Panc1 (cell line): Measurements from ENCODE around the gene MED7. TPM values are rescaled to one million over a fixed set of nuclear protein-coding genes. Genes with fewer than 3 reads are reported as not detected.

Experiments used
- ATAC-seq: fragments of 200-7000 bp; cut with Tn5 transposase; 2 replicates; pipeline ENCODE4 v1.9.1; 2020; ENCODE audit warnings: mild to moderate bottlenecking, moderate library complexity
- BruUV-seq: library from RNA; stranded (reverse); fragments of 400-500 nt; replicated peaks from 2 replicates; lab custom pipeline; 2021; lab: Mats Ljungman, UMichigan
- CTCF ChIA-PET: fragments of 300-600 bp; sonication (Branson Sonifier 250); formaldehyde crosslinking; loops from one replicate; lab custom pipeline; 2022; ENCODE audit warnings: antibody characterized with exemption; lab: Charles Lee
- POLR2A ChIA-PET: fragments of 300-600 bp; sonication (Branson Sonifier 250); formaldehyde crosslinking; loops from one replicate; lab custom pipeline; 2022; ENCODE audit warnings: antibody characterized with exemption; lab: Charles Lee
- DNase-seq: peaks from one replicate; pipeline ENCODE4 v3.0.0-alpha.2; 2010; ENCODE audit warnings: low read depth, low spot score
- H3K27ac ChIP-seq: 2 replicates; pipeline ENCODE4 v1.5.1; 2011; ENCODE audit warnings: mild to moderate bottlenecking, low read length, inconsistent platforms
- H3K27me3 ChIP-seq: fragments of 200-500 bp; sonication (Bioruptor generic); 2 replicates; pipeline ENCODE4 v1.6.0; 2014; ENCODE audit warnings: low read length, inconsistent platforms; ENCODE audit not compliant: control insufficient read depth, insufficient read depth
- H3K36me3 ChIP-seq: fragments of 200-500 bp; sonication (Bioruptor generic); 2 replicates; pipeline ENCODE4 v1.5.1; 2014; ENCODE audit warnings: inconsistent platforms, mild to moderate bottlenecking, low read length, moderate library complexity; ENCODE audit not compliant: control insufficient read depth, insufficient read depth
- H3K4me1 ChIP-seq: 2 replicates; pipeline ENCODE4 v1.5.1; 2011; ENCODE audit warnings: inconsistent platforms, mild to moderate bottlenecking, low read length, moderate library complexity; ENCODE audit not compliant: control insufficient read depth, insufficient read depth
- H3K4me3 ChIP-seq, 2 experiments: 2 replicates each; pipeline ENCODE4 v1.5.1; 2011 to 2012; ENCODE audit warnings: low read depth in 2 of 2, low read length in 2 of 2, mild to moderate bottlenecking in 2 of 2, inconsistent platforms in 1 of 2, moderate library complexity in 1 of 2
- H3K9me3 ChIP-seq: fragments of 200-500 bp; sonication (Bioruptor generic); 2 replicates; pipeline ENCODE4 v1.5.1; 2014; ENCODE audit warnings: low read depth, mild to moderate bottlenecking, inconsistent platforms, low read length, moderate library complexity; ENCODE audit not compliant: control insufficient read depth, insufficient read depth
- CTCF ChIP-seq: fragments of 450-650 bp; IDR thresholded peaks from 2 replicates; pipeline ENCODE4 v1.5.1; 2017; ENCODE audit warnings: mild to moderate bottlenecking
- POLR2AphosphoS5 ChIP-seq: IDR thresholded peaks from 2 replicates; pipeline ENCODE4 v1.6.1; 2012; ENCODE audit warnings: mild to moderate bottlenecking, low read depth, low read length, moderate library complexity
- REST ChIP-seq, 2 experiments: IDR thresholded peaks; 2 replicates each; pipeline ENCODE4 v1.6.1; 2011 to 2012; ENCODE audit warnings: low read depth in 2 of 2, control low read depth in 1 of 2, low read length in 1 of 2, mild to moderate bottlenecking in 1 of 2, moderate library complexity in 1 of 2; ENCODE audit not compliant: insufficient read depth in 1 of 2
- SIN3A ChIP-seq: IDR thresholded peaks from 2 replicates; pipeline ENCODE4 v1.6.1; 2012; ENCODE audit warnings: low read depth, mild to moderate bottlenecking, low read length, moderate library complexity, borderline replicate concordance; ENCODE audit not compliant: insufficient read depth
- TCF7L2 ChIP-seq: IDR thresholded peaks from 2 replicates; pipeline ENCODE4 v1.6.1; 2011; ENCODE audit warnings: mild to moderate bottlenecking, low read depth, low read length, inconsistent platforms
- in situ Hi-C: cut with HindIII; loops from 2 replicates; pipeline ENCODE4 v1.10.0; 2016; ENCODE audit warnings: low sequenced_read_pairs, low pct_unique_long_range_greater_than_20kb
- intact Hi-C: fragments of 100-400 bp; cut with micrococcal nuclease; formaldehyde crosslinking; loops from one replicate; pipeline ENCODE4 v1.10.0; 2022; ENCODE audit not compliant: unreplicated experiment
- total RNA-seq: library from RNA; stranded (reverse); gene quantifications from one replicate; pipeline ENCODE4 v1.2.1, GENCODE V29; 2021; ENCODE audit not compliant: unreplicated experiment

The MED7 gene
- total RNA-seq, 1 experiment from 2014 or later: 9.9 TPM

DNA sequence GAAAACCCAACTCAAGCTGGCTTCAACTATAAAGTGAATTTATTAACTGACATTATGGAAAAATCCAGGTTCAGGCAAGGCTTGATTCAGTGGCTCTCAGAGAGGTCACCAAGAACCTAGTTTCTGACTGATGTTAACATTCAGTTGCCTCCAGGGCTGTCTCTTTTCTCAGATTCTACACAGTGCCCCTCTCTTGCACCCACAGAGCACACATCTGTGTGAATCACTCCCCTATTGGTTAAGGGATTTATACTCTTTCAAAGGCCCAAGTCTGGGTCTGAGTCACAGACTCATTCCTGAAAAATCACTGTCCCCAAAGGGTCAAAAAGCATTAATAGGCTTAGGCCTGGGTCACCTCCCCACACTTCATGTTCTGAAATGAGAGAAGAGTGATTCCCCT is 27.7 kb downstream of the MED7 start:
- Histone ChIP-seq H3K36me3 (no peaks in the 10 kb centered on the region), H3K9me3 (no peaks in the 10 kb centered on the region), H3K27me3 (no peaks in the 10 kb centered on the region), H3K4me3 (no peak overlapping the region), H3K4me1 (no peaks in the 10 kb centered on the region), H3K27ac (no peak overlapping the region)
- in situ Hi-C loops (no loop called here), intact Hi-C loops (no loop called here)
- BruUV-seq: no TSS peak
- ATAC-seq (no peak), DNase-seq (no peak)
- POLR2A ChIA-PET: no interaction called here
- TF ChIP-seq SIN3A (no peak), POLR2AphosphoS5 (no peak), REST (IDR thresholded peaks at IDR 0.05; ENCODE audit: insufficient read depth in 1 of 2, low read depth in 2 of 2, low read length in 1 of 2) (no peak), CTCF (no peak), TCF7L2 (no peak)
- CTCF ChIA-PET: no interaction called here

DNA sequence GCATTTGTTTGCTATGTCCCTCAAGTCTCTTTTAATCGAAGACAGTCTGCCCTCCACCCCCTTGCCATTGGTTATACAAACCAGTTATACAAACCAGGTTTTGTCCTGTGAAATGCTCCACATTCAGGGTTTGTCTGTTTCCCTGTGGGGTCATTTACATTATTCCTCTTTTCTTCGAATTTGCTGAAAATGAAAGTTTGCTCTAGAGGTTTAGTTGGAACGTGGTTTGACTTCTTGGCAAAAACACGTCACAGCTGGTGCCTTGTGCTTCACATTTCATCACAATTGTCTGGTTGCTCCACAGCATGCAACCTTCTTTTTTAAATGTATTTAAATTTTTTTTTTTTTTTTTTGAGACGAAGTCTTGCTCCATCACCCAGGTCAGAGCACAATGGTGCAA is 29.7 kb downstream of the MED7 start:
- 0 out of 2 replicates have a peak, but pooled peaks cover 2% of the 10 kb centered on the region for H3K27me3 ChIP-seq
- H3K4me1 ChIP-seq: no peaks in the 10 kb centered on the region
- H3K9me3 ChIP-seq: no peaks in the 10 kb centered on the region
- H3K36me3 ChIP-seq: no peaks in the 10 kb centered on the region
- TF ChIP-seq TCF7L2 (no peak), REST (IDR thresholded peaks at IDR 0.05; ENCODE audit: insufficient read depth in 1 of 2, low read depth in 2 of 2, low read length in 1 of 2) (no peak), SIN3A (no peak), POLR2AphosphoS5 (no peak), CTCF (no peak)
- intact Hi-C loops (no loop called here), in situ Hi-C loops (no loop called here)
- no TSS peak for BruUV-seq
- H3K4me3 ChIP-seq: no peak overlapping the region
- no peak for ATAC-seq
- no peak overlapping the region for H3K27ac ChIP-seq
- ChIA-PET POLR2A (no interaction called here), CTCF (no interaction called here)
- DNase-seq: no peak
